HG03175 (cell line): Measurements from ENCODE around the gene PRKCD.

Source experiments
- ATAC-seq: cut with Tn5 transposase; IDR thresholded peaks from one replicate; pipeline ENCODE4 v1.9.1; 2021; ENCODE audit warnings: mild to moderate bottlenecking, moderate library complexity; ENCODE audit not compliant: unreplicated experiment

The PRKCD gene

DNA sequence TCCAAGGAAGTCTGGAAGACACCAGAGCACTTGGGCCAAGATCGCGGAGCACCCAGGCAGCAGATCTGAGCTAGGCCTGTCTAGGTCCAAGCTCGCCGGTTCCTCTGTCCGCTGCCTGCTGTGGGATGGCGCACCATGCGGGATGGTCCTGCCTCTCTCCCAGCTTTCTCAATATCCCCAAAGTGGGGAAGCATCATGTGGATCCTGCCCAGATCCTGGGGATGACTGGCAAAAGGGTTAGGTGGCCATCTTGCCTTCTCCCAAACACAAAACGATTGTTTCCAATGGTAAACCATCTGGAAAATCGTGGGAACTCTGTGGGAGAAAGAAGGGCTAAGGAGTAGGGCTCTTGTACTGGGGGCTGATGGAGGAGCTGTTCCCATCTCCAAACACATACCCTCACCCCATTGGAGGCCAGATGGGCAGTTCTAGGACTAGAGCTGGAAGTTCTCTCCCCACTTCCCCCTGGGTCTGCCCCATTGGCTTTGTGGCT, 8.9 kb downstream of the PRKCD start:
- no peak for ATAC-seq

DNA sequence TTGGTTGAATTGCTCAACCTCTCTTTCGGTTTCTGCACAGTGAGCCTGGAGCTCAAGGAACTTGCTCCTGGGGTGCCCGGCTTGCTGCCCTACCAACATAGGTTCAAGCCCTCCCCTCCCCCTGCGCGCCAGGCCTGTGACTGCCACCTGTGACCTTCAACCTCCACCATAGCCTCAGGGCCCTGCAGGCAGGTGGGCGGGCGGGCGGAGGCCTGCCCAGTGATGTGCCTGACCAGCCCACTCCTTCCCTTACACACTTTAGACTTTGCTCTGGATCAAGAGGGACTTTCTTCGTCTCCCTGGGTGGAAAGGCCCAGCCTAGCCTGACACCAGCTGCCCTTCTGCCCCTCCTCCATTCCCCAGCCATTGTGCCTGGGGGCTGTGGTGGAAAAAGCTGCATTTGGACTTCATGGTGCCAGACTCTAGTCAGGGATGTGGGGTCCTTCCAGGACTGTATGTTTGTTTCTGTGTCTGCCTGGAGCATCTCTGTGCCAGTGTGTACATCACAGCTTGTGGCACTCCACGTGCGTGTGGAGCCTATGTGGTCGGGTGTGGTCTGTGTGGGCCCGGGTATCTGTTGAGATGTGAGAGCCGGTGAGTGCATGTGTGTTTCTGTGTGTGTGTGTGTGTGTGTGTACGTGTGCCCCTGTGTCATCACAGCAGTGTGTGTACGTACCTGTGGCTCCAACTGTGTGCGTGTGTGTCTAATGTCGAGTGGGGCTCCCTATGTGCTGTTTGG, 9.5 kb downstream of the PRKCD start:
- peak; percentile 47 for ATAC-seq

DNA sequence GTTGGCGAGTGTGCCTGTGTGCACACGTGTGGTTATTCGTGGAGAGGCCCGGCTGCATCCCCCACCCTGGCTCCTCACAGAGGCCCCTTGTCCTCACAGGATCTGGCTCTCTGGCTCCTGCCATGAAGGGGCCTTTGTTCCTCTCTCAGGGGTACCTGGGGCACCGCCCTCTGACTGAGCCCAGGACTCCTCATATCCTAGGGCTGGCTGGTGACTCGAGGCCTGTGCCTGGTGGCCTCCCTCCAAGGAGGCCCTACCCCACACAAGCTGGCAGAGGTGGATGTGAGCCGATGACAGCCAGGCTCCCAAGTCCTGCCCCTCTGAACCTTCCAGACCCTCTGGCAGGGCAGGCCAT, 10.0 kb downstream of the PRKCD start:
- no peak for ATAC-seq

DNA sequence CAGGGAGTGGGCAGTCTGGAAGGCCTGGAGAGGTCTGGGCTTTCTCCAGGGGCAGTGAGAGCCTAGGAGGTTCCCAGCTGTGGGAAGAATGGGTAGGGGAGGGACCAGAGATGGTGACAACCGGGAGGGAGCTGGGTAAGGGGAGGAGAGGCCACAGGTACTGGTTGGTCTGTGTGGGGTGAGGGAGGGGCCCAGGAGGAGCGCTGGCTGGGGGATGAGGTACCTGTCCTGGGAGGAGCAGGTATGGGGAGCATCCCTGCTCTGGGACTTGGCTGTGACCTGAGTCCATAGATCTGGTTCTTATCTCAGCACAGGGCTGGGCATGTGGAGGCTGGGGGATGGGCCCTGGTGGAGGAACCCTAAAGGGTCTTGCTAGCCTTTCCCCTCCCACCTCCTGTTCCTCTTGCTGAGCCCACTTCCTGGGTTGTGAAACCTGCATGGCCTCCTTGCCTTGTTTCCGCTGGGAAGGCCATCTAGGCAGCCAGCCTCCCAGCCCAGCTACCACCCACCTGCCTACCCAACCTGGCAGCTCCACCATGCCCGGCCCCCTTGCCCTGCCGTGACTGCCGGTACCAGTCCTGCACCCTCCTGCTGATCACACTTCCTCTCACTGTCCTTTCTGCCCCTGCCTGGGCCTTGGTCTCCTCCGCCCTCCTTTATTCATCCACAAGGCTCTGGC, 11.0 kb downstream of the PRKCD start:
- ATAC-seq: no peak

DNA sequence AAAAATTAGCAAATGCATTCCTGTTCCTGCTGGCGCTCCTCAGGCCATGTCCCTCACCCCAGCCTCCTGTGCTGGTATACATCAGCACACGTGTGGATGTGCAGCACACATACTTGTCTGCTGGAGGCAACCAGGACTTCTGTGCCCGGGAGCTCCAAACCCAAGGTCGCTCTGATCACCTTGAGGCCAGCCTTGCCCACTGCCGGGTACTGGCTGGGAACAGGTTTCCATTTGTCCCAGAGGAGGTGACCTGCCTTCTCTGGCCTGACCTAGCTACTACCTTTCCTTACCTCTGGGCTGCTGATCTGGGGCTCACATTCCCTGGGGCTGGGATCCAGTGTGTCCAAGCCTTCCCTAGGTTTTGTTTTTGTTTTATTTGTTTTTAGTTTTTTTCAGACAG, 12.1 kb downstream of the PRKCD start:
- ATAC-seq: no peak

DNA sequence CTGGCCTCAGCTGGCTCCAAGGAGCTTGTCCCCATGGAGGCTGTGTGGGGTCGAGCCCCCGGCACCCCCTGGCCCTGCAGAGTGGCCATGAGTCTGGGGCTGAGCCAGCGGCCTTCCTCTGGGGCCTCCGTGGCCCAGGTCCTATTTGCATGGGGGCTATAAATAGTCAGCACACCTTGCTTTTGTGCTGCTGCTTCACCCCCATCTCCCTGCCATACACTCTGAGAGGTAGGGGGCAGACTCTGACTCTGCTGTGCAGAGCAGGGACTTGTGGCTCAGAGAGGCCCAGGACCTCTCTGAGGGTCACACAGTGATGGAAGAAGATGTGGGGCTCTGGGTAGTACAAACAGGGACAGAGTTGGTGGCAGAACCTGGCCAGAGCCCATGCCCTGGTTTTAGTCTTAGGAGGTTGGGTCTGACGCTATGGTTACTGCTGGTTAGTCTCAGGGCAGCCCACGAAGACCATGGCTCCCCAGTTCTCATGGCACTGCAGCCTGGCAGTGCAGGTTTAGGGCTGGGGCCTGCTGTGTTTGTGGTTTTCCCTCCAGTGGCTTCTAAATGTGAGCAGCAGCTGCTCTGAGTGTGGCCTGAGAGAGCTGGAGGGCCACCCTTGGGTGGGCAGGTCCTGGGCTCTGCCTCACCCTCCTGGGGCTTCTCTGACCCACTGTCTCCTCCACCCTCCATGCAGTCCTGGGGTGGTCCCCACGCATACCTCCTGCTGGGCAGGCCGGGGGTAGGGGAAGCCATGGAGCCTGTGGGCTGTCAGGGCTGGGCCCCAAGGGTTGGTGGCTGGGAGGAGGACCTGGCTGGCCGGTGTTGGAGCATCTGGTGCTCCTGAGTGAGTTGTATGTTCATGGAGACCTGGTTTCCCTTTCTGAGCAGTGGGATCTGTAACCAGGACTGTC, 13.6 kb downstream of the PRKCD start:
- peak; percentile 49 for ATAC-seq

DNA sequence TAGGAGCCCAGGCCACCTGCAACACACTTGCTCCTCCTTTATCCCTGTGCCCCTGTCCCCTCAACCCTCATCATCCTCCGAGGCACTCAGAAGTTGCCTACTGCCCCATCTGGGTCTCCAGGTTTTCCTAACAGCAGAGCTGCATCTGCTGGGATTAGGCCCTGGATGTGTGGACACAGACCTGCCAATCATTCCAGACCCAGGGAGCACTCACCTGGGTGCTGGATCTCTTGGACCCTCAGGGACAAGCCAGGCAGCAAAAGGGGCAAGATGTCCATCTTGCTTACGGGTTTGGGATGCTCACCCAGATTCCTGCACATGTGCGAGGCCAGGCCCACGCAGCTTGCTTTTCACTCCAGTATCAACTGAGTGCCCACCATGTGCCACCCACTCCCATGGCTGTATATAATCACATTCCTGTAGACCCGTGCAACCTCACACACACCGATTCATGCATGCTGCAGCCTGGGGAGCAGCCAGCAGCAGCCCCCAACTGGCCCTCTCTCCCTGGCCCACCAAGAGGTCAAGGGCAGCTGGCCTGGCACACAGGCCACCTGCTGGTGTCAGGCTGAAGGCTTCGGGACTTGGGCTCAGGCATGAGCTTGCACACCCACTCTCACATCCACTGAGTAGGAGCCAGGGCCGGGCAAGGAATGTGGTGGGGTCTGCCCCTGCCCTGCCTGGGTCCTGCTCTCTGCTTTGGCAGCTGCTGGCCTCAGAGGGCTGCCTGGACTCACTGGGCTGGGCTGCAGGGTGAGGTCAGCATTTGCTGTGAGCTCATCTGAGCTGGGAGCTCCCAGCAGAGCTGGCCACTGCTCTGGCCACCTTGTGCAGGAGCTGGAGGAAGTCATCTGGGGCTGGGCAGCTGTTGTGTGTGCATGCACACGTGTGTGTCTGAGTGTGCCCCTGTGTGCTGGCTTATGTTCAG, 14.9 kb downstream of the PRKCD start:
- ATAC-seq: no peak

DNA sequence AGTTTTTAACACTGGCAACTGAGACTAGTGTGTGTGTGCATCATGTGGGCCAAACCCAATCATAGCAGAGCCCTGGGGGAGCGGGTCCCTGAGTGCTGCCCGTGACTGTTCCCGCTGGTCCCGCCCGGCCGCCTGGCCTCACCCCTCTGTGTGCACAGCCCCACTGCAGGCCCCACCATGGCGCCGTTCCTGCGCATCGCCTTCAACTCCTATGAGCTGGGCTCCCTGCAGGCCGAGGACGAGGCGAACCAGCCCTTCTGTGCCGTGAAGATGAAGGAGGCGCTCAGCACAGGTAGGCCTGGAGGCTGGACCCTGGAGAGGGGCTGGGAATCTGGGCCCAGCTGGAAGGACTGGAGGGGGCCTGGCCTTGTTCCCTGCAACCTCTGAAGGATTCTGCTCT, 17.2 kb downstream of the PRKCD start:
- ATAC-seq: no peak

DNA sequence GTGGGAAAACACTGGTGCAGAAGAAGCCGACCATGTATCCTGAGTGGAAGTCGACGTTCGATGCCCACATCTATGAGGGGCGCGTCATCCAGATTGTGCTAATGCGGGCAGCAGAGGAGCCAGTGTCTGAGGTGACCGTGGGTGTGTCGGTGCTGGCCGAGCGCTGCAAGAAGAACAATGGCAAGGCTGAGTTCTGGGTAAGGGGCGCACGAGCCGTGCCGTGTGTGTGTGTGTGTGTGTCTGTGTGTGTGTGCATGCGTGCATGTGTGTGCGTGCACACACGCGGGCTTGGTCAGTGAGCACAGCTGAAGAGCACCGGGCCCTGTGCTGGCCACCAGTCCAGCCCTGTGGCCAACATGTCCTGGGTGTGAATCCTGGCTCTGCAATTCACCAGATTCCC, 18.6 kb downstream of the PRKCD start:
- no peak for ATAC-seq

DNA sequence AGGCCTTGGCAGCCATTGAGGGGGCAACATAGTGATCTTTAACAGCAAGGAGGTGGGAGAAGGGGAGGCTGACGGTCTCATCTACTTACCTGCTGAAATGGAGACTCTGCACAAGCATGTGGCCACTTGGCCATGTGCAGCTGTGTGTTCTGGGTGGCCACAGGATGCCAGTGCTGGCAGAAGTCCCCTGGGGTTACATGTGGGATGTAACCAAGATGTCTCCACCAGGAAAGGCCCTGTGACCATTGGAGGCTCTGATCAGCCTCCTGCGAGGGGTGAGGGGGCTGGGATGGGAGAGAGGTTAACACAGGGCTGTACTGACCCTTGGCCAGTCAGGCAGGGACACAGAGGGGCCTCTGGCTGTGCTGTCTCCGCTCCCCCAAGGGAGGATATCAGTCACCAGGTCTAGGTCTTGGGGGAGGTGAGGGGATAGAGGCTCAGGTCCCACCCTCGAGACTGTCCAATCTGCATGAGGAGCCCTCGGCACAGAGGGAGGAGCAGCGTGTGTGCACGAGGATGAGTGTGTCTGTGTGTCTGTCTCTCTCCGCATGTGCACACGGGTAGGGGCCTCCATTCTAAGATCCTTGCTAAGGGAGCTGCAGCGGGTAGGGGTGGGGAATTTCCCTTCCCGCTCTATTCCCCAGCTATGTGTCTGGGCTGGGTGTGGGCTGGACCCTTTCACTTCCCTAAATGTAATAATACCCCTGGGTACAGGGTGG, 19.5 kb downstream of the PRKCD start:
- ATAC-seq: peak; percentile 90

DNA sequence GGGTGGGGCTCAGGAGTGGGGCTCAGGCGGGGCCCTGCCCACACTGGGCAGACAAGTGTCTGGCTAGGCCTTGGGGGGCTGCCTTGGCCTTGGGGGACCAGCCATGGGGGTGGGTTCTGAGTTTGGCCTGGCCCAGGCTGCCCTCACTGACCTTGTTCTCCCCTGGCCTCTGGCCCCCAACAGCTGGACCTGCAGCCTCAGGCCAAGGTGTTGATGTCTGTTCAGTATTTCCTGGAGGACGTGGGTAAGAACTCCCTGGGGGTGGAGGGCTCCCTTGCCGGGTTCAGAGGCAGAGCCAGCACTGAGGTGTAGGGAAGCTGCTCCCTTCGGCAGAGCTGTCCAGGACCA, 20.0 kb downstream of the PRKCD start:
- peak; percentile 14 for ATAC-seq

DNA sequence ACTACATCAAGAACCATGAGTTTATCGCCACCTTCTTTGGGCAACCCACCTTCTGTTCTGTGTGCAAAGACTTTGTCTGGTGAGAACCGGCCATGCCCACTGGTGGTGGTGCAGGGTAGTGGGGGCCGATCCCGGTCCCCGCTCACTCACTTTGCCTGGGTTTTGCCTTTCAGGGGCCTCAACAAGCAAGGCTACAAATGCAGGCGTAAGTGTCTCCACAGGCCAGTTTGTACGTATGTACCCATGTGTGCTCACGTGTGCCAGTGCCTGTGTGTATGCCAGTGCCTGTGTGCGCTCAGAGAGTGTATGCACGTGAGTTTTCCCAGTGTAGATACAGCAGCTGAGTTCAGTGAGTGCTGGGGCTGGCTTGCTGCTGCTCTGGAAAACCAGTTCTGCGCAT, 20.5 kb downstream of the PRKCD start:
- ATAC-seq: no peak

DNA sequence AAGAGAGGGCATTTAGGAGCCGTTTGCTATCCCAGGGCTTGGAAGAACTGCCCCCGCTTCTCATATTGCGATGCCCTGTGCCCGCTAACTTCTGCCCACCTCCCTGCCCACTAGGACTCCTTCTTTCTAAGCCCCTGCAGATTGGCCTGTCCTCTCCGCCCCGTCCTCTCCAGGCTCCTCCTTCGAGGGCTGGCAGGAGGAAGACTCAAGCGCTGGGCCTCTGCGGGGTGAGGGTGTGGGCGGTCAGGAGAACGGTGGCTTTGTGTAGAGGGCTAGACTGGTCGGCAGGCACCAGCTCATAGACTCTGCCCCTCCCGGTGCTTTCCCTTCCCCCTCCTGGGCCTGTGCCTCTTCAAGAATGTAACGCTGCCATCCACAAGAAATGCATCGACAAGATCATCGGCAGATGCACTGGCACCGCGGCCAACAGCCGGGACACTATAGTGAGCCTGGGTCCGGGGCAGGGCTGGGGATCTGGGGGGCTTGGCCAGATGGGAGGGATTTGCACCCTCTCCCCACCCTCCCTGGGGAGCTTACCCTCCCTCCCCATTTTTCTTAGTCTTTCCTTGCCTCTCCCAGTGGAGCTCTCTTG, 21.9 kb downstream of the PRKCD start:
- no peak for ATAC-seq

DNA sequence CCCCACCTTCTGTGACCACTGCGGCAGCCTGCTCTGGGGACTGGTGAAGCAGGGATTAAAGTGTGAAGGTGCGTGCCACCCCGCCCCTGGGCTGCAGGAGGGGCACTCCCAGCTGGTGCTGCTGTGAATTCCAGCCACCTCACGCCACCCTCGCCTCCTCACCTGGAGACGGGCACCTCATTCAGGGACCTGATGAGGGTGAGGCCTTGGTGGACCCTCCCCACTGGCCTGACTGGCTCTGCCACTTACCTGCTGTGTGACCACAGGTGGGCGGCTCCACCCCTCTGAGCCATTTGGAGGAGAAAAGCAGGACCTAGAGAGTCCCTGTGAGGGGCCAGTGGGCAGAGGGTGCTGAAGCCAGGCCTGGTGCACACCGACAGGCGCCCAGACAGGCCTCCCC, 22.5 kb downstream of the PRKCD start:
- no peak for ATAC-seq

DNA sequence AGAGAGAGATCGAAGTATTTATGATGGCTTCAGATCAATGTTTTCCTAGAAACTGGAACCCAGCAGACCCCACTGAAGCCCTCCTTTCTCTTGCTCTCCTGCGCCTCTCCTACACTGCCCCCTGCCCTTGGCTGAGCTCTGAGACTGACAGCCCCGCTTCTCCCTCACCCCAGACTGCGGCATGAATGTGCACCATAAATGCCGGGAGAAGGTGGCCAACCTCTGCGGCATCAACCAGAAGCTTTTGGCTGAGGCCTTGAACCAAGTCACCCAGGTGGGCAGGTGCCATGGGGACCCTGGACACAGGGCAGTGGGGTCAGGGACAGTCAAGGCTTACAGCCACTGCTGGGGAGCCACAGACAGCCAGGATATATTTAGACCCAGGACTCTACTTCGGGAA, 23.7 kb downstream of the PRKCD start:
- no peak for ATAC-seq

DNA sequence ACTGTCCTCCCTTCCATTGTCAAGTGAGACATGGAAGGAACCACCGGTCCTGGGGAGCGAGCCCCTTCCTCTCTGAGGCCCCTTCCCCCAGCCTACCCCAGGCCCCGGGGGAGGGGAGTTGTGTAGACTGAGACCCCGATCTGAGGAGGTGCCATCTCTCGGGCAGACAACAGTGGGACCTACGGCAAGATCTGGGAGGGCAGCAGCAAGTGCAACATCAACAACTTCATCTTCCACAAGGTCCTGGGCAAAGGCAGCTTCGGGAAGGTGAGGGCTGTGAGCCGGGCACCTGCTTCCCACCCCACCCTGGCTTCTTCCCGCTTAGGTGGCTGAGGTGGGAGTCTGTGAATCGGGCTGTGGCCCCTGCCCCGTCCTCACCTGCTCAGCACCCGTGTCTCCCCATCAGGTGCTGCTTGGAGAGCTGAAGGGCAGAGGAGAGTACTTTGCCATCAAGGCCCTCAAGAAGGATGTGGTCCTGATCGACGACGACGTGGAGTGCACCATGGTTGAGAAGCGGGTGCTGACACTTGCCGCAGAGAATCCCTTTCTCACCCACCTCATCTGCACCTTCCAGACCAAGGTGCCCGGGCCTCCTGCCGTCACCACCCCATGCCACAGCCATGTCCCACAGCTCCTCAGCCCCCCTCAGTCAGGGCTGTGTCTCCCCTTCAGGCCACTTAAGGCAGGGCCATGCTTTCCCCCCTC, 24.9 kb downstream of the PRKCD start:
- no peak for ATAC-seq

DNA sequence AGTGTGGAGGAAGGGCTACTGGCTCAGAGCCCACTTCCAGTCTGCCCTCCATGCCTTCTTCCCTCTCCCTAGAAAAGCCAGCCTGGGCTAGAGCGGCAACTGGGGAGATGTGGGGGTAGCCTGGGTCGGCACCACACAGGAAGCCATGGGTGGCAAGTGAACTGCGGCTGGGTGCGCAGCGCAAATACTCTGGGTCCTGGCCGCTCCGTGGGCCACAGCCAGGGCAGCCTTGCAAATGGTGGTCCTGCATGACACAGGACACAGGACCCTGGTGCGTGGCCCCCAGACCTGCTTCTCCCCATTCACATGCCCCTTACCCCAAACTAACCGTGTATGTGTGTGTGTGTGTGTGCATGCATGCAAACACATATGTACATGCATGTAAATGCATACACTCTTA, 25.7 kb downstream of the PRKCD start:
- no peak for ATAC-seq

DNA sequence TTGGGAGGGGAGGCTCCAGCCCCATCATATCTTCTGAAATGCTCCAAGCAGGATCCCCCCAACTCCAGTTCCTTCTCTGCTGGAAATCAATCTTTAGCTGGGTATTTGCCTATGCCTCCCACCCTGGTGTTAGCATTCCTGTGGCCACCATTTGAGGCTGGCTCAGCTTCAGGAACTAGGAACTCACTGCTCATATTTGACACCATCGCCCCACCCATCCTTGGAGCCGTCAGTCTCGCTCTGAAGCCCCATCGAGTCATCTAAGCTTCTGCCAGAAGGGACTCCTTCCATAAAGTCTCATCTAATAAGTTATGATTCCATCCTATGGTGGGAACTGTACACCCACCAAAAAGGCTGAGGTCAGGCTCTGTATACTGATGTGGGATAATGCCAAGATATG, 26.4 kb downstream of the PRKCD start:
- no peak for ATAC-seq

DNA sequence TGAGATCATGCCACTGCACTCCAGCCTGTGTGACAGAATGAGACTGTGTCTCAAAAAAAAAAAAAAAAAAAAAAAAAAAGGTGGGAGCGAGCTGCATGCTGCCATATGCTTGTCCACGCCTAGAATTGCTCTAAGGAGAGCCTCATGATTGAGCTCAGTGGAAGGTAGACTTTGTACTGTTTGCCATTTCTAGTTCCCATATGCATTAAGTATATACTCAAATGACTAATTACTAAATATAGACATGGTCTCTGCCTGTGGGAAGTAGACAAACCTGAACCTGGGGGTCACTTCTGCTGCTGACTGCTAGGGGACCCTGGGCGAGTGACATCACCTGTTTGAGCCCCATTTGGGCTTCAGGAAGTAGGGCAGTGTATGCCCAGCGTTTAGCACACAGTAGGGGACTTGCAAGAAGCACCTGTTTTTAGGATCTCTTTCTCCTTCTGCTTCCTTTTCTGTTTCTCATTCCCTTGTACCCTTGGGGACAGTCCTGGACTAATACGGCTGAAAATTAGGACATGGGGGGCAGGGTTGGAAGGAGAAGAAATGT, 27.2 kb downstream of the PRKCD start:
- ATAC-seq: no peak
